Measurements from ENCODE around the gene PARP12. TPM values are rescaled to one million over a fixed set of nuclear protein-coding genes. Genes with fewer than 3 reads are reported as not detected.

PARP12 gene
- total and polyA plus RNA-seq, 9 of the 15 experiments (the other 6 are each of a cell fraction or from before 2014, with no cell fraction given): 4.6 to 40.4 (median 23.5) TPM

DNA sequence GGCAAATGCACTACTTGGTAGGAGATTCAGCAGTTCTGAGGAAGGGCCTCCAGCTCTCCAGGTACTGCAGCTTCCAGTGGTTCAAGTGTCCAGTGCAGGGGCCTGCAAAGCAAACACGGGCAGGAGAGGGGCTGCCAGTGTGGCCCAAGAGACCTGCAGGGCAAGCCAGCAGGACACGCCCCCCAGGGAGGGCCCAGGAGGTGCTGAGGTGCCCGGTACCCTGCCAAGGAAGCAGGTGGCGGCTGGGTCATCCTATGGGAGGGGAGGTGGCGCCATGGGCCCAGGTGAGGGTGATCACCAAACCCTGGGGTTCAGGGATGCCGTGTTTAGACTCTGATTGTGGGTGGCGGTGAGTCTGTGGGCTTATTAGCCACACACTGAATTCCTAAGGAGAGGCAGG lies 45.7 kb downstream of the PARP12 start:
- TF ChIP-seq, protein P1, sequence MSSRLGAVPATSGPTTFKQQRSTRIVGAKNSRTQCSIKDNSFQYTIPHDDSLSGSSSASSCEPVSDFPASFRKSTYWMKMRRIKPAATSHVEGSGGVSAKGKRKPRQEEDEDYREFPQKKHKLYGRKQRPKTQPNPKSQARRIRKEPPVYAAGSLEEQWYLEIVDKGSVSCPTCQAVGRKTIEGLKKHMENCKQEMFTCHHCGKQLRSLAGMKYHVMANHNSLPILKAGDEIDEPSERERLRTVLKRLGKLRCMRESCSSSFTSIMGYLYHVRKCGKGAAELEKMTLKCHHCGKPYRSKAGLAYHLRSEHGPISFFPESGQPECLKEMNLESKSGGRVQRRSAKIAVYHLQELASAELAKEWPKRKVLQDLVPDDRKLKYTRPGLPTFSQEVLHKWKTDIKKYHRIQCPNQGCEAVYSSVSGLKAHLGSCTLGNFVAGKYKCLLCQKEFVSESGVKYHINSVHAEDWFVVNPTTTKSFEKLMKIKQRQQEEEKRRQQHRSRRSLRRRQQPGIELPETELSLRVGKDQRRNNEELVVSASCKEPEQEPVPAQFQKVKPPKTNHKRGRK (tag; IDR thresholded peaks at IDR 0.05): no peak
- 0 out of 2 replicates have a peak, but pooled peaks have one; percentile 4 for TF ChIP-seq STAG1 (CRISPR knock-in tag; IDR thresholded peaks at IDR 0.05; ENCODE audit: borderline replicate concordance)
- Histone ChIP-seq H2AFZ (ENCODE audit: low read depth, low read length) (no peak overlapping the region), H3K4me2 (ENCODE audit: insufficient read depth, low read length) (no peak overlapping the region), H4K20me1 (replicated peaks; ENCODE audit: control insufficient read depth, insufficient read depth, low read length) (peaks cover 14% of the 10 kb centered on the region), H3K4me1 (replicated peaks in 1 of 2; ENCODE audit: control insufficient read depth in 2 of 2, insufficient read depth in 2 of 2, low read length in 2 of 2) (peaks cover 0 to 16% of the 10 kb centered on the region in 2 experiments; a peak in 1 of 5 replicates), H3K27me3 (ENCODE audit: control insufficient read depth in 2 of 2, insufficient read depth in 2 of 2, low read length in 2 of 2) (peaks cover 33 to 48% of the 10 kb centered on the region in 2 experiments), H3K27ac (ENCODE audit: extremely low read depth, low read depth, low read length) (no peak overlapping the region), H3K4me3 (no peak overlapping the region), H3K79me2 (ENCODE audit: control insufficient read depth, insufficient read depth, low read length) (no peaks in the 10 kb centered on the region), H3K9ac (ENCODE audit: insufficient read depth in 1 of 2, low read depth in 2 of 2, low read length in 2 of 2) (0 out of 4 replicates have a peak overlapping the region, but pooled peaks of 1 of the 2 experiments have one; percentile 29), H3K36me3 (ENCODE audit: control insufficient read depth, insufficient read depth, low read length) (no peaks in the 10 kb centered on the region), H3K9me3 (replicated peaks; ENCODE audit: control insufficient read depth, insufficient read depth, low read depth, low read length) (no peaks in the 10 kb centered on the region), H3K9me1 (ENCODE audit: control insufficient read depth, insufficient read depth, low read length) (no peaks in the 10 kb centered on the region)
- DNase-seq (ENCODE audit: extremely low read depth in 1 of 4, low spot score in 3 of 4) (no peak), ATAC-seq (no peak; the same call in 2 of the 3 replicates), FAIRE-seq (no peak)
- in situ Hi-C loops (cut with MboI) (no loop called here), intact Hi-C loops (cut with micrococcal nuclease) (no loop called here)
- no TSS peak for BruUV-seq (replicated peaks)
- ChIA-PET CTCF (ENCODE audit: low intra/inter-chr PET ratio) (no interaction called here), POLR2A (interaction anchor here (0.7 to 1.1 kb wide), 2 partner anchors 25 to 548 kb away, joined by 3 read pairs; no protein-coding TSS in a partner anchor)
- WGBS (ENCODE audit: insufficient coverage, low coverage, missing lambda C conversion rate): 22% methylated on average over 7 of the region's 7 CpGs

DNA sequence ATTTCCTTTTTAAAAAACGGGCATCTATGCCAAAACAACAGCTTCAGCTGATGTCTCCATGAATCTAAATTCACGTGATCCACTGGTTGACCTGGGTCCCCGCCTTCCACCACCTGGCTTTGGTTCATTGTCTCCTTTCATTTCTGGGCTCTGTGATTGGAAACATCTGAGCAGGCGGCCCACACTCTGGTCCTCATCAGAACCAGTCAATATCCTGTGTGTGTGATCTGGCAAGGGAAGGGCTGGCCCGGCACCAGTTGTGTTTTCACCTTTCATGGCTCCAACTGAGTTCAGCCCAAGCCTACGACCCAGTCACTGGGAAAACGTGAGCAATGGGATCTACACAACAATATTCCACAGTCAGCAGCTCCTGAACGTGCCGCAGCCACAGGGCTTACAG lies 46.2 kb downstream of the PARP12 start:
- DNase-seq (ENCODE audit: extremely low read depth in 1 of 4, low spot score in 3 of 4): no peak
- H3K9ac ChIP-seq (ENCODE audit: insufficient read depth in 1 of 2, low read depth in 2 of 2, low read length in 2 of 2): no peak overlapping the region
- no peak for ATAC-seq
- no peak overlapping the region for H2AFZ ChIP-seq (ENCODE audit: low read depth, low read length)
- H4K20me1 ChIP-seq (replicated peaks; ENCODE audit: control insufficient read depth, insufficient read depth, low read length): peaks cover 14% of the 10 kb centered on the region
- FAIRE-seq: no peak
- WGBS (ENCODE audit: insufficient coverage, low coverage, missing lambda C conversion rate): 15% methylated on average over 9 of the region's 9 CpGs
- intact Hi-C loops (cut with micrococcal nuclease) (no loop called here), in situ Hi-C loops (cut with MboI) (no loop called here)
- H3K4me2 ChIP-seq (ENCODE audit: insufficient read depth, low read length): no peak overlapping the region
- no peaks in the 10 kb centered on the region for H3K79me2 ChIP-seq (ENCODE audit: control insufficient read depth, insufficient read depth, low read length)
- CTCF ChIA-PET (ENCODE audit: low intra/inter-chr PET ratio): no interaction called here
- H3K27me3 ChIP-seq (ENCODE audit: control insufficient read depth in 2 of 2, insufficient read depth in 2 of 2, low read length in 2 of 2): peaks cover 37 to 50% of the 10 kb centered on the region in 2 experiments
- H3K9me3 ChIP-seq (replicated peaks; ENCODE audit: control insufficient read depth, insufficient read depth, low read depth, low read length): no peaks in the 10 kb centered on the region
- POLR2A ChIA-PET: interaction anchor here (0.7 kb wide), 1 partner anchor 549 kb away, joined by 3 read pairs; no protein-coding TSS in a partner anchor
- H3K4me1 ChIP-seq (replicated peaks in 1 of 2; ENCODE audit: control insufficient read depth in 2 of 2, insufficient read depth in 2 of 2, low read length in 2 of 2): peaks cover 0 to 14% of the 10 kb centered on the region in 2 experiments; a peak in 1 of 5 replicates
- no peak overlapping the region for H3K4me3 ChIP-seq
- no peak overlapping the region for H3K27ac ChIP-seq (ENCODE audit: extremely low read depth, low read depth, low read length)
- no peaks in the 10 kb centered on the region for H3K36me3 ChIP-seq (ENCODE audit: control insufficient read depth, insufficient read depth, low read length)
- BruUV-seq (replicated peaks): no TSS peak
- no peaks in the 10 kb centered on the region for H3K9me1 ChIP-seq (ENCODE audit: control insufficient read depth, insufficient read depth, low read length)
- TF ChIP-seq NEUROD1 (IDR thresholded peaks at IDR 0.05; ENCODE audit: borderline replicate concordance, low read depth, low read length, partially characterized antibody) (no peak), ZBTB1 (CRISPR knock-in tag; IDR thresholded peaks at IDR 0.05; ENCODE audit: borderline replicate concordance, low read depth) (0 out of 2 replicates have a peak, but pooled peaks have one; percentile 44), PCBP2 (IDR thresholded peaks at IDR 0.05; ENCODE audit: low read depth, low read length, poor library complexity, severe bottlenecking) (no peak)
- TF ChIP-seq, protein P2, sequence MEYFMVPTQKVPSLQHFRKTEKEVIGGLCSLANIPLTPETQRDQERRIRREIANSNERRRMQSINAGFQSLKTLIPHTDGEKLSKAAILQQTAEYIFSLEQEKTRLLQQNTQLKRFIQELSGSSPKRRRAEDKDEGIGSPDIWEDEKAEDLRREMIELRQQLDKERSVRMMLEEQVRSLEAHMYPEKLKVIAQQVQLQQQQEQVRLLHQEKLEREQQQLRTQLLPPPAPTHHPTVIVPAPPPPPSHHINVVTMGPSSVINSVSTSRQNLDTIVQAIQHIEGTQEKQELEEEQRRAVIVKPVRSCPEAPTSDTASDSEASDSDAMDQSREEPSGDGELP (CRISPR knock-in tag; IDR thresholded peaks at IDR 0.05; ENCODE audit: borderline replicate concordance): 0 out of 2 replicates have a peak, but pooled peaks have one; percentile 14
- TF ChIP-seq, protein P3, sequence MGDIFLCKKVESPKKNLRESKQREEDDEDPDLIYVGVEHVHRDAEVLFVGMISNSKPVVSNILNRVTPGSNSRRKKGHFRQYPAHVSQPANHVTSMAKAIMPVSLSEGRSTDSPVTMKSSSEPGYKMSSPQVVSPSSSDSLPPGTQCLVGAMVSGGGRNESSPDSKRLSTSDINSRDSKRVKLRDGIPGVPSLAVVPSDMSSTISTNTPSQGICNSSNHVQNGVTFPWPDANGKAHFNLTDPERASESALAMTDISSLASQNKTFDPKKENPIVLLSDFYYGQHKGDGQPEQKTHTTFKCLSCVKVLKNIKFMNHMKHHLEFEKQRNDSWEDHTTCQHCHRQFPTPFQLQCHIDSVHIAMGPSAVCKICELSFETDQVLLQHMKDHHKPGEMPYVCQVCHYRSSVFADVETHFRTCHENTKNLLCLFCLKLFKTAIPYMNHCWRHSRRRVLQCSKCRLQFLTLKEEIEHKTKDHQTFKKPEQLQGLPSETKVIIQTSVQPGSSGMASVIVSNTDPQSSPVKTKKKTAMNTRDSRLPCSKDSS (IDR thresholded peaks at IDR 0.05; ENCODE audit: low read depth, partially characterized antibody): no peak
- TF ChIP-seq, protein P4, sequence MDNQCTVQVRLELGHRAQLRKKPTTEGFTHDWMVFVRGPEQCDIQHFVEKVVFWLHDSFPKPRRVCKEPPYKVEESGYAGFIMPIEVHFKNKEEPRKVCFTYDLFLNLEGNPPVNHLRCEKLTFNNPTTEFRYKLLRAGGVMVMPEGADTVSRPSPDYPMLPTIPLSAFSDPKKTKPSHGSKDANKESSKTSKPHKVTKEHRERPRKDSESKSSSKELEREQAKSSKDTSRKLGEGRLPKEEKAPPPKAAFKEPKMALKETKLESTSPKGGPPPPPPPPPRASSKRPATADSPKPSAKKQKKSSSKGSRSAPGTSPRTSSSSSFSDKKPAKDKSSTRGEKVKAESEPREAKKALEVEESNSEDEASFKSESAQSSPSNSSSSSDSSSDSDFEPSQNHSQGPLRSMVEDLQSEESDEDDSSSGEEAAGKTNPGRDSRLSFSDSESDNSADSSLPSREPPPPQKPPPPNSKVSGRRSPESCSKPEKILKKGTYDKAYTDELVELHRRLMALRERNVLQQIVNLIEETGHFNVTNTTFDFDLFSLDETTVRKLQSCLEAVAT (IDR thresholded peaks at IDR 0.05): no peak

All from K562 (cell line).